K562 (cell line): ENCODE data around the gene GPATCH11. TPM values are rescaled to one million over a fixed set of nuclear protein-coding genes. Genes with fewer than 3 reads are reported as not detected.
A peak's percentile ranks its signal among the peaks of the same experiment; 100 is the strongest.

Experiments used
- CBX2 ChIP-seq: fragments of 200-600 bp; sonication (generic); IDR thresholded peaks from one replicate; pipeline ENCODE4 v1.6.1; 2012; ENCODE audit warnings: mild to moderate bottlenecking, low read length, inconsistent platforms; ENCODE audit not compliant: insufficient read depth, poor library complexity, severe bottlenecking
- ELF2 ChIP-seq: fragments of 250-450 bp; sonication (Bioruptor Pico); IDR thresholded peaks from 2 replicates; pipeline ENCODE4 v1.5.0; 2021; ENCODE audit warnings: mild to moderate bottlenecking
- ETV6 ChIP-seq, 3 experiments: fragments of 150-350 bp in 1 of 3; sonication (generic) in 1 of 3; formaldehyde crosslinking in 1 of 3; IDR thresholded peaks; 2 replicates each; pipeline versions ENCODE4 v1.6.1 to v1.8.0; 2014 to 2022; ENCODE audit warnings: borderline replicate concordance in 2 of 3, low read depth in 2 of 3, antibody characterized with exemption in 1 of 3, low read length in 1 of 3, mild to moderate bottlenecking in 1 of 3, missing genetic modification reagents in 1 of 3
- FOXJ2 ChIP-seq: fragments of 200-800 bp; sonication (Bioruptor generic); IDR thresholded peaks from 2 replicates; pipeline ENCODE4 v1.6.1; 2016; ENCODE audit warnings: missing genetic modification characterization, missing compliant biosample characterization
- HOXB6 ChIP-seq: fragments of 250-450 bp; sonication (Bioruptor Pico); IDR thresholded peaks from 2 replicates; pipeline ENCODE4 v1.5.1; 2022; ENCODE audit warnings: mild to moderate bottlenecking, borderline replicate concordance
- KHSRP ChIP-seq: fragments of 450-650 bp; IDR thresholded peaks from 2 replicates; pipeline ENCODE4 v1.6.1; 2017
- KLF10 ChIP-seq: fragments of 250-450 bp; sonication (Bioruptor Pico); IDR thresholded peaks from 2 replicates; pipeline ENCODE4 v1.6.1; 2021; ENCODE audit warnings: matching md5 sums
- MBD2 ChIP-seq: sonication (generic); IDR thresholded peaks from 2 replicates; pipeline ENCODE4 v1.6.1; 2016; ENCODE audit warnings: low read depth, borderline replicate concordance
- MCM5 ChIP-seq: fragments of 450-650 bp; IDR thresholded peaks from 2 replicates; pipeline ENCODE4 v1.6.1; 2016; ENCODE audit warnings: low read depth
- NCOA2 ChIP-seq, 2 experiments: fragments of 450-650 bp; IDR thresholded peaks; 2 replicates each; pipeline ENCODE4 v1.6.1; 2018; ENCODE audit warnings: mild to moderate bottlenecking in 2 of 2, moderate library complexity in 1 of 2; ENCODE audit not compliant: partially characterized antibody in 2 of 2
- NFATC3 ChIP-seq: fragments of 450-650 bp; IDR thresholded peaks from 2 replicates; pipeline ENCODE4 v1.6.1; 2017; ENCODE audit warnings: mild to moderate bottlenecking
- NFRKB ChIP-seq: fragments of 450-650 bp; IDR thresholded peaks from 2 replicates; pipeline ENCODE4 v1.6.1; 2016; ENCODE audit warnings: low read depth
- SAFB2 ChIP-seq: fragments of 200-400 bp; formaldehyde crosslinking; IDR thresholded peaks from 2 replicates; pipeline ENCODE4 v1.6.1; 2018; ENCODE audit warnings: borderline replicate concordance, low read length, low read depth, moderate library complexity; ENCODE audit not compliant: severe bottlenecking
- ZFP1 ChIP-seq: fragments of 450-650 bp; formaldehyde crosslinking; IDR thresholded peaks from 2 replicates; pipeline ENCODE4 v1.4.0; 2020; ENCODE audit warnings: mild to moderate bottlenecking, mixed read lengths
- ZNF143 ChIP-seq: sonication (generic); formaldehyde crosslinking; IDR thresholded peaks from 2 replicates; pipeline ENCODE4 v1.9.0; 2022; ENCODE audit warnings: mild to moderate bottlenecking, missing genetic modification reagents
- ZNF584 ChIP-seq: fragments of 200-800 bp; sonication (Bioruptor generic); IDR thresholded peaks from 2 replicates; pipeline ENCODE4 v1.6.1; 2016; ENCODE audit warnings: low read depth, mild to moderate bottlenecking, missing genetic modification characterization, missing compliant biosample characterization
- polyA plus RNA-seq, 8 experiments: library from polyadenylated mRNA; depleted of rRNA in 4 of 8; stranded (reverse) in 5 of 8; unstranded in 3 of 8; fragments of >200 nt; fragmentation: Nextera tagmentation in 2 of 8; fragmentation: Illumina TruSeq in 1 of 8; extraction: Ambion mirVana in 2 of 8; extraction: Trizol in 1 of 8; gene quantifications; 2 replicates each; pipeline versions ENCODE4 v1.2.1 to v1.2.3, GENCODE V29; 2011 to 2014; ENCODE audit warnings: inconsistent platforms in 1 of 8, missing spikeins in 1 of 8
- total RNA-seq, 7 experiments: library from RNA; depleted of rRNA in 6 of 7; stranded (reverse); fragments of >200 nt in 6 of 7; fragmentation: Illumina TruSeq in 2 of 7; extraction: Trizol in 2 of 7; gene quantifications; 2 replicates each; pipeline versions ENCODE4 v1.2.1 to v1.2.3, GENCODE V29; 2011 to 2021; ENCODE audit warnings: low replicate concordance in 1 of 7
- TF ChIP-seq, protein P1 (sequence below): fragments of 250-450 bp; sonication (Bioruptor Pico); IDR thresholded peaks from 2 replicates; pipeline ENCODE4 v1.4.0; 2020
- TF ChIP-seq, protein P2 (sequence below): sonication (generic); formaldehyde crosslinking; IDR thresholded peaks from 2 replicates; pipeline ENCODE4 v1.8.0; 2023; ENCODE audit warnings: missing genetic modification reagents, mild to moderate bottlenecking, borderline replicate concordance
- TF ChIP-seq, protein P3 (sequence below): fragments of 450-650 bp; formaldehyde crosslinking; IDR thresholded peaks from 2 replicates; pipeline ENCODE4 v1.4.0; 2020; ENCODE audit warnings: mild to moderate bottlenecking, moderate library complexity

GPATCH11 gene
- total and polyA plus RNA-seq, 9 of the 15 experiments (the other 6 are each of a cell fraction or from before 2014, with no cell fraction given) = 7.9 to 23.9 (median 15.2) TPM

DNA sequence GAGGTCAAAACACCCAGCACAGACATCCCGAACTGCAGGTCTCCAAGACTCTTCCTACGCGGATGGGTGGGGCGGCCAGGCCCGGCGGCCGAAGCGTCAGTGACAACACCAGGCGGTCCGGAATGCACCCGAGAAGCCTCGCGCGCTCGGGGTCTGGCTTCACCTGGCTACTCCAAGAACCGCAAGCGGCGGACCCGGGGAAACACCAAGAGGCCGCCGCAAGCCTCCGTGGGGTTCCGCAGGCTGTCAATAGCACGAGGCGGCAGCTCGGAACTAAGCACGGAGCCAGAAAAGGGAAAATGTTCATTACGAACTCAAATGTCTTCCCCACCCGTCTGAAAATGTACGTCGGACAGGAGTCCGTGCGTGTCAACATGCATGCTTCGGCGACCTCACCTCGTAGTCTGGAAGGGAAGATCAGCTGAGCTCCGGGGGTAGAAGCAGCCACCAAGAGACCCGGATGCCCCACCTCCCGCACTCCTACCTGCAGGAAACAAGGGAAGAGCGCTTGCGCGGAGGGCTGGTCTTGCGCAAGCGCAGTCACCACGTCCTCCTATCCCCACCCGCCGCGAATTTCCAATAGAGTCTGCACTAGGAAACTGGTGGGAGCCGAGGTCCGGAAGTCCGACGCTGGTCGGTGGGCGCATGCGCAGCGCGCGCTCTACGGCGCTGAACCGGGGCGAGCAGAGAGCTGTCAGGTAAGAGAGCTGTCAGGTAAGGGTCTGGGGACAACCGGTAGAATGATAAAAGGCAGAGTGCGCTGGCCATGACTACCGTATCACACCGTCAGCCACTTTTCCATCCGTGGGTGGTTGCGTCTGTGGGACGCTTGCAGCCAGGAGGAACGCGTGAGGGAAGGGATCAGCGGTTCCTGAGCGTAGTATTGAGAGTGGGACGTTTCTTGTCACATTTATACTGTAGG is at the start of gene GPATCH11, which contains the start of gene HEATR5B (continued):
- no peak for TF ChIP-seq CBX2
- no peak for TF ChIP-seq NFRKB
- TF ChIP-seq SAFB2 = no peak
- TF ChIP-seq KLF10 (CRISPR knock-in tag) = no peak
- TF ChIP-seq ZNF143 (CRISPR knock-in tag) = no peak
- TF ChIP-seq MBD2 = peak; percentile 43; the same call in 1 of the 2 replicates
- no peak for TF ChIP-seq MCM5
- TF ChIP-seq, protein P1, sequence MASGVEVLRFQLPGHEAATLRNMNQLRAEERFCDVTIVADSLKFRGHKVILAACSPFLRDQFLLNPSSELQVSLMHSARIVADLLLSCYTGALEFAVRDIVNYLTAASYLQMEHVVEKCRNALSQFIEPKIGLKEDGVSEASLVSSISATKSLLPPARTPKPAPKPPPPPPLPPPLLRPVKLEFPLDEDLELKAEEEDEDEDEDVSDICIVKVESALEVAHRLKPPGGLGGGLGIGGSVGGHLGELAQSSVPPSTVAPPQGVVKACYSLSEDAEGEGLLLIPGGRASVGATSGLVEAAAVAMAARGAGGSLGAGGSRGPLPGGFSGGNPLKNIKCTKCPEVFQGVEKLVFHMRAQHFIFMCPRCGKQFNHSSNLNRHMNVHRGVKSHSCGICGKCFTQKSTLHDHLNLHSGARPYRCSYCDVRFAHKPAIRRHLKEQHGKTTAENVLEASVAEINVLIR (CRISPR knock-in tag) = no peak
- no peak for TF ChIP-seq KHSRP
- TF ChIP-seq, protein P2, sequence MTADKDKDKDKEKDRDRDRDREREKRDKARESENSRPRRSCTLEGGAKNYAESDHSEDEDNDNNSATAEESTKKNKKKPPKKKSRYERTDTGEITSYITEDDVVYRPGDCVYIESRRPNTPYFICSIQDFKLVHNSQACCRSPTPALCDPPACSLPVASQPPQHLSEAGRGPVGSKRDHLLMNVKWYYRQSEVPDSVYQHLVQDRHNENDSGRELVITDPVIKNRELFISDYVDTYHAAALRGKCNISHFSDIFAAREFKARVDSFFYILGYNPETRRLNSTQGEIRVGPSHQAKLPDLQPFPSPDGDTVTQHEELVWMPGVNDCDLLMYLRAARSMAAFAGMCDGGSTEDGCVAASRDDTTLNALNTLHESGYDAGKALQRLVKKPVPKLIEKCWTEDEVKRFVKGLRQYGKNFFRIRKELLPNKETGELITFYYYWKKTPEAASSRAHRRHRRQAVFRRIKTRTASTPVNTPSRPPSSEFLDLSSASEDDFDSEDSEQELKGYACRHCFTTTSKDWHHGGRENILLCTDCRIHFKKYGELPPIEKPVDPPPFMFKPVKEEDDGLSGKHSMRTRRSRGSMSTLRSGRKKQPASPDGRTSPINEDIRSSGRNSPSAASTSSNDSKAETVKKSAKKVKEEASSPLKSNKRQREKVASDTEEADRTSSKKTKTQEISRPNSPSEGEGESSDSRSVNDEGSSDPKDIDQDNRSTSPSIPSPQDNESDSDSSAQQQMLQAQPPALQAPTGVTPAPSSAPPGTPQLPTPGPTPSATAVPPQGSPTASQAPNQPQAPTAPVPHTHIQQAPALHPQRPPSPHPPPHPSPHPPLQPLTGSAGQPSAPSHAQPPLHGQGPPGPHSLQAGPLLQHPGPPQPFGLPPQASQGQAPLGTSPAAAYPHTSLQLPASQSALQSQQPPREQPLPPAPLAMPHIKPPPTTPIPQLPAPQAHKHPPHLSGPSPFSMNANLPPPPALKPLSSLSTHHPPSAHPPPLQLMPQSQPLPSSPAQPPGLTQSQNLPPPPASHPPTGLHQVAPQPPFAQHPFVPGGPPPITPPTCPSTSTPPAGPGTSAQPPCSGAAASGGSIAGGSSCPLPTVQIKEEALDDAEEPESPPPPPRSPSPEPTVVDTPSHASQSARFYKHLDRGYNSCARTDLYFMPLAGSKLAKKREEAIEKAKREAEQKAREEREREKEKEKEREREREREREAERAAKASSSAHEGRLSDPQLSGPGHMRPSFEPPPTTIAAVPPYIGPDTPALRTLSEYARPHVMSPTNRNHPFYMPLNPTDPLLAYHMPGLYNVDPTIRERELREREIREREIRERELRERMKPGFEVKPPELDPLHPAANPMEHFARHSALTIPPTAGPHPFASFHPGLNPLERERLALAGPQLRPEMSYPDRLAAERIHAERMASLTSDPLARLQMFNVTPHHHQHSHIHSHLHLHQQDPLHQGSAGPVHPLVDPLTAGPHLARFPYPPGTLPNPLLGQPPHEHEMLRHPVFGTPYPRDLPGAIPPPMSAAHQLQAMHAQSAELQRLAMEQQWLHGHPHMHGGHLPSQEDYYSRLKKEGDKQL (CRISPR knock-in tag) = no peak
- TF ChIP-seq NFATC3 = no peak
- no peak for TF ChIP-seq ZFP1 (CRISPR knock-in tag)
- no peak for TF ChIP-seq ZNF584 (CRISPR knock-in tag)
- TF ChIP-seq, protein P3, sequence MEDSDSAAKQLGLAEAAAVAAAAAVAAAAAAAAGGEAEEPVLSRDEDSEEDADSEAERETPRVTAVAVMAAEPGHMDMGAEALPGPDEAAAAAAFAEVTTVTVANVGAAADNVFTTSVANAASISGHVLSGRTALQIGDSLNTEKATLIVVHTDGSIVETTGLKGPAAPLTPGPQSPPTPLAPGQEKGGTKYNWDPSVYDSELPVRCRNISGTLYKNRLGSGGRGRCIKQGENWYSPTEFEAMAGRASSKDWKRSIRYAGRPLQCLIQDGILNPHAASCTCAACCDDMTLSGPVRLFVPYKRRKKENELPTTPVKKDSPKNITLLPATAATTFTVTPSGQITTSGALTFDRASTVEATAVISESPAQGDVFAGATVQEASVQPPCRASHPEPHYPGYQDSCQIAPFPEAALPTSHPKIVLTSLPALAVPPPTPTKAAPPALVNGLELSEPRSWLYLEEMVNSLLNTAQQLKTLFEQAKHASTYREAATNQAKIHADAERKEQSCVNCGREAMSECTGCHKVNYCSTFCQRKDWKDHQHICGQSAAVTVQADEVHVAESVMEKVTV (CRISPR knock-in tag) = no peak
- no peak for TF ChIP-seq ELF2 (CRISPR knock-in tag)
- no peak for TF ChIP-seq HOXB6 (CRISPR knock-in tag)
- no peak for TF ChIP-seq NCOA2 (IDR thresholded peaks at IDR 0.05; ENCODE audit: partially characterized antibody in 2 of 2)
- peak; percentile 65 for TF ChIP-seq FOXJ2 (tag)
- TF ChIP-seq ETV6 (IDR thresholded peaks at IDR 0.05; ENCODE audit: borderline replicate concordance in 1 of 2, low read depth in 2 of 2, low read length in 1 of 2) = no peak
- no peak for TF ChIP-seq ETV6 (CRISPR knock-in tag; IDR thresholded peaks at IDR 0.05; ENCODE audit: borderline replicate concordance)
